Duodenal mucosa (tissue), 2 donors: ENCODE measurements around the gene TMEM272.

Experiments used
- H3K27ac ChIP-seq: one replicate; pipeline ENCODE4 v1.7.0; 2013; ENCODE audit warnings: low read depth, low read length
- H3K27me3 ChIP-seq, 2 donors: one replicate each; pipeline ENCODE4 v1.7.0; 2013; ENCODE audit warnings: low read length in 2 of 2, control low read depth in 1 of 2; ENCODE audit not compliant: insufficient read depth in 2 of 2, control insufficient read depth in 1 of 2
- H3K36me3 ChIP-seq, 2 donors: one replicate each; pipeline ENCODE4 v1.7.0; 2013; ENCODE audit warnings: low read length in 2 of 2, control low read depth in 1 of 2; ENCODE audit not compliant: insufficient read depth in 2 of 2, control insufficient read depth in 1 of 2
- H3K4me1 ChIP-seq, 2 donors: one replicate each; pipeline ENCODE4 v1.7.0; 2013; ENCODE audit warnings: low read length in 2 of 2, control low read depth in 1 of 2; ENCODE audit not compliant: insufficient read depth in 2 of 2, control insufficient read depth in 1 of 2
- H3K4me3 ChIP-seq, 2 donors: one replicate each; pipeline ENCODE4 v1.7.0; 2013; ENCODE audit warnings: low read length in 2 of 2, low read depth in 1 of 2
- H3K9ac ChIP-seq, 2 donors: one replicate each; pipeline ENCODE4 v1.7.0; 2013; ENCODE audit warnings: low read length in 2 of 2, low read depth in 1 of 2
- H3K9me3 ChIP-seq, 2 donors: one replicate each; pipeline ENCODE4 v1.7.0; 2013; ENCODE audit warnings: low read length in 2 of 2, control low read depth in 1 of 2; ENCODE audit not compliant: control insufficient read depth in 1 of 2

The TMEM272 gene

GRCh38 chr13:51770681-51771417 is 74.1 kb downstream of the TMEM272 start:
- no peak overlapping the region for H3K9ac ChIP-seq
- no peaks in the 10 kb centered on the region for H3K27me3 ChIP-seq
- no peak overlapping the region for H3K4me3 ChIP-seq
- H3K27ac ChIP-seq, result no peak overlapping the region
- no peaks in the 10 kb centered on the region for H3K9me3 ChIP-seq
- H3K4me1 ChIP-seq, result peaks cover 15 to 32% of the 10 kb centered on the region in 2 donors
- peaks cover 0 to 15% of the 10 kb centered on the region in 2 donors for H3K36me3 ChIP-seq

GRCh38 chr13:51770160-51770559 is 74.8 kb downstream of the TMEM272 start:
- Histone ChIP-seq H3K9ac (no peak overlapping the region), H3K4me1 (peaks cover 18 to 32% of the 10 kb centered on the region in 2 donors), H3K4me3 (no peak overlapping the region), H3K27me3 (no peaks in the 10 kb centered on the region), H3K36me3 (peaks cover 0 to 16% of the 10 kb centered on the region in 2 donors), H3K9me3 (no peaks in the 10 kb centered on the region), H3K27ac (no peak overlapping the region)

GRCh38 chr13:51769455-51770127 is 75.4 kb downstream of the TMEM272 start:
- peaks cover 0 to 16% of the 10 kb centered on the region in 2 donors for H3K36me3 ChIP-seq
- no peak overlapping the region for H3K4me3 ChIP-seq
- H3K27ac ChIP-seq, result no peak overlapping the region

GRCh38 chr13:51768976-51769375 is 76.0 kb downstream of the TMEM272 start:
- Histone ChIP-seq H3K9me3 (no peaks in the 10 kb centered on the region), H3K27me3 (no peaks in the 10 kb centered on the region), H3K27ac (no peak overlapping the region), H3K36me3 (peaks cover 0 to 16% of the 10 kb centered on the region in 2 donors), H3K4me1 (peaks cover 30 to 44% of the 10 kb centered on the region in 2 donors), H3K4me3 (no peak overlapping the region), H3K9ac (no peak overlapping the region)

More at GRCh38 chr13:51769455-51770127, 75.4 kb downstream of the TMEM272 start:
- Histone ChIP-seq H3K9me3 (no peaks in the 10 kb centered on the region), H3K27me3 (no peaks in the 10 kb centered on the region), H3K4me1 (peaks cover 24 to 38% of the 10 kb centered on the region in 2 donors), H3K9ac (no peak overlapping the region)

- Histone ChIP-seq H3K27ac (no peak overlapping the region), H3K9ac (no peak overlapping the region), H3K4me1 (peaks cover 31 to 45% of the 10 kb centered on the region in 2 donors), H3K4me3 (no peak overlapping the region), H3K27me3 (no peaks in the 10 kb centered on the region), H3K9me3 (no peaks in the 10 kb centered on the region), H3K36me3 (peaks cover 0 to 16% of the 10 kb centered on the region in 2 donors)
Measured at GRCh38 chr13:51768378-51768921, 76.5 kb downstream of the TMEM272 start.

- Histone ChIP-seq H3K9ac (no peak overlapping the region), H3K9me3 (no peaks in the 10 kb centered on the region), H3K4me1 (peaks cover 31 to 39% of the 10 kb centered on the region in 2 donors), H3K4me3 (no peak overlapping the region), H3K36me3 (peaks cover 6 to 16% of the 10 kb centered on the region in 2 donors), H3K27me3 (no peaks in the 10 kb centered on the region), H3K27ac (no peak overlapping the region)
Measured at GRCh38 chr13:51767100-51767499, 77.9 kb downstream of the TMEM272 start.

GRCh38 chr13:51765142-51765515 is 79.8 kb downstream of the TMEM272 start:
- no peaks in the 10 kb centered on the region for H3K9me3 ChIP-seq
- H3K27me3 ChIP-seq, result no peaks in the 10 kb centered on the region
- peak overlapping the region; percentile 34 to 55 for H3K9ac ChIP-seq
- H3K4me3 ChIP-seq, result peak overlapping the region; percentile 28 to 33
- H3K4me1 ChIP-seq, result peaks cover 23% of the 10 kb centered on the region in 2 donors
- peaks cover 6 to 23% of the 10 kb centered on the region in 2 donors for H3K36me3 ChIP-seq
- peak overlapping the region; percentile 60 for H3K27ac ChIP-seq

GRCh38 chr13:51764184-51765141 is 80.5 kb downstream of the TMEM272 start:
- Histone ChIP-seq H3K36me3 (peaks cover 6 to 25% of the 10 kb centered on the region in 2 donors), H3K27ac (peak overlapping the region; percentile 60), H3K9ac (peak overlapping the region; percentile 34 to 55), H3K4me1 (peaks cover 16 to 18% of the 10 kb centered on the region in 2 donors), H3K9me3 (no peaks in the 10 kb centered on the region), H3K4me3 (peak overlapping the region; percentile 28 to 33), H3K27me3 (no peaks in the 10 kb centered on the region)

GRCh38 chr13:51763486-51763885 is 81.5 kb downstream of the TMEM272 start:
- H3K9me3 ChIP-seq, result no peaks in the 10 kb centered on the region
- no peak overlapping the region for H3K4me3 ChIP-seq
- H3K36me3 ChIP-seq, result peaks cover 6 to 24% of the 10 kb centered on the region in 2 donors
- H3K27me3 ChIP-seq, result no peaks in the 10 kb centered on the region
- H3K4me1 ChIP-seq, result peaks cover 13 to 16% of the 10 kb centered on the region in 2 donors
- H3K9ac ChIP-seq, result no peak overlapping the region
- H3K27ac ChIP-seq, result no peak overlapping the region
